ENCODE measurements around the gene DLGAP1.

The DLGAP1 gene

DNA sequence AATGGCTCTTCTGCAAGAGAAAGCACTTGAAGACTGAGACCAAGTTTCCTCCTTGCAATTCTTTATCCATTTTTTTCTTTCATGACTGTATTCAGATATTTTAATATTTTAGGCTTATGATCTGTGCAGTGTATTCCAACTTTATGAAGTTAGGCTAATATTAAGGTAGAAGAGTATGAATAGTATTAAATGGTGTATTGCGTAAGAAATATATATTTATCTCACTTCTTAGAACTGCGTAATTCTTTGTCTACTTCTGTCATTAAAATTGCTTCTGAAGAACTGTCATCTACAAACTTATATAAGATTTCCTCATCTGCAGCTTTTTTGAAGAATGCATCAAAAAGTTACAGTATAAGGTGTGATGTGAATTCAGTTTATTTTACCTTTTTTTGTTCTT, 183.2 kb downstream of the DLGAP1 start:
- Histone ChIP-seq H3K4me3 (ENCODE audit: low read length) (no peak overlapping the region), H3K56ac (ENCODE audit: low read length) (no peak overlapping the region), H3K9ac (ENCODE audit: low read length) (no peak overlapping the region), H3K18ac (ENCODE audit: low read length) (no peak overlapping the region), H4K5ac (ENCODE audit: low read length) (no peak overlapping the region), H4K8ac (ENCODE audit: low read depth, low read length) (no peak overlapping the region), H3K27me3 (ENCODE audit: insufficient read depth, low read length, poor library complexity) (no peaks in the 10 kb centered on the region), H2BK120ac (ENCODE audit: low read depth, low read length) (no peak overlapping the region), H3K4me1 (ENCODE audit: control insufficient read depth, low read depth, low read length) (no peaks in the 10 kb centered on the region), H2BK5ac (ENCODE audit: low read length) (no peak overlapping the region), H3K27ac (ENCODE audit: low read depth, low read length) (no peak overlapping the region), H3K79me2 (ENCODE audit: control insufficient read depth, insufficient read depth, low read length) (no peaks in the 10 kb centered on the region), H3K23ac (ENCODE audit: low read length) (no peak overlapping the region), H2AK5ac (ENCODE audit: low read length) (no peak overlapping the region), H3K4ac (ENCODE audit: low read depth, low read length) (no peak overlapping the region), H2BK15ac (replicated peaks; ENCODE audit: low read depth) (no peak overlapping the region), H3K79me1 (ENCODE audit: low read length) (no peaks in the 10 kb centered on the region), H3K36me3 (ENCODE audit: control insufficient read depth, insufficient read depth, low read length) (no peaks in the 10 kb centered on the region), H3K4me2 (ENCODE audit: low read length) (no peak overlapping the region)
- 100% methylated on average over 1 of the region's 2 CpGs for WGBS (ENCODE audit: extremely low coverage, insufficient coverage, low lambda C conversion rate)
- no peak for DNase-seq

DNA sequence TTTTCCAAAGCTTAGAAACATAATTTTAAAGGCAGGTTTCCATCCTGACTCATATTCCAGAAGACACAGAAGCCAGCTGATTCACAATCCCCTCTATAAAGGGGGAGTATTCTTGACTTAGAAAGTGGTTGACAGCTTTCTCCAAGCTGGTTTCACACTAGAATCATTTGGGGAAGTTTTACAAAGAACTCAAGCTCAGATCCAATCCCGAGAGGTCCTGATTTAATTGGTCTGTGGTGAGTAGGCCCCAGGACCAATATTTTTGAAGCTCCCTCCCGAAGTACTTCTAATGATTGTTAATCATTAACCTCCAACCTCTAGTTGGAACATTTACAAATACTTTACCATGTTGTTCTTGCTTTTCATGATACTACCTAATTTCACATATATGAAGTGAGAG, 184.1 kb downstream of the DLGAP1 start:
- no peak overlapping the region for H3K23ac ChIP-seq (ENCODE audit: low read length)
- no peak overlapping the region for H3K4me3 ChIP-seq (ENCODE audit: low read length)
- WGBS (ENCODE audit: extremely low coverage, insufficient coverage, low lambda C conversion rate): no CpG with 5 or more reads among the region's 2 CpGs
- no peak overlapping the region for H2BK5ac ChIP-seq (ENCODE audit: low read length)
- no peak overlapping the region for H4K8ac ChIP-seq (ENCODE audit: low read depth, low read length)
- no peak overlapping the region for H2BK120ac ChIP-seq (ENCODE audit: low read depth, low read length)
- no peak overlapping the region for H3K9ac ChIP-seq (ENCODE audit: low read length)
- H2BK15ac ChIP-seq (replicated peaks; ENCODE audit: low read depth): no peak overlapping the region
- H4K5ac ChIP-seq (ENCODE audit: low read length): no peak overlapping the region
- no peak overlapping the region for H3K4me2 ChIP-seq (ENCODE audit: low read length)
- no peak for DNase-seq
- H3K4me1 ChIP-seq (ENCODE audit: control insufficient read depth, low read depth, low read length): no peaks in the 10 kb centered on the region
- no peak overlapping the region for H3K27ac ChIP-seq (ENCODE audit: low read depth, low read length)
- H3K18ac ChIP-seq (ENCODE audit: low read length): no peak overlapping the region
- no peaks in the 10 kb centered on the region for H3K79me2 ChIP-seq (ENCODE audit: control insufficient read depth, insufficient read depth, low read length)
- H3K79me1 ChIP-seq (ENCODE audit: low read length): no peaks in the 10 kb centered on the region
- H3K56ac ChIP-seq (ENCODE audit: low read length): no peak overlapping the region
- H3K36me3 ChIP-seq (ENCODE audit: control insufficient read depth, insufficient read depth, low read length): no peaks in the 10 kb centered on the region
- H2AK5ac ChIP-seq (ENCODE audit: low read length): no peak overlapping the region
- no peaks in the 10 kb centered on the region for H3K27me3 ChIP-seq (ENCODE audit: insufficient read depth, low read length, poor library complexity)
- no peak overlapping the region for H3K4ac ChIP-seq (ENCODE audit: low read depth, low read length)

DNA sequence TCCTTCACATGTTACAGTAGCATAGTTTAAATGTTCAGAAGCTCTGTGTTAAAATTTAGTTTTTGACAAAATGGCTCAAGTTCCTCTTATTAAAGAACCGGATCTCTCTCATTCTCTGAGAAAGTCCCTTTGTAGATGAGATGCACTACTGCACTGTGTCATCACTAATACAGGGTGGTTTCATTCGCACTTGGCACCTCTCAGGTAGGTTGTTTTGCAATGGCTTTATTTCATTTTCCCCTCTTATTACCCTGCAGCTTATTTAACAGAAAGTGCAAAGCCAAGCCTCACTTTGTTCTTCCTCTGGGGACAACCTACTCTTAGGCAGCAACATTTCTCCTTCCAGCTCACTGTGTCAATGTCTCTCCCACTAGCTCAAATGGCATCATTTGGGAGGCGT, 185.1 kb downstream of the DLGAP1 start:
- Histone ChIP-seq H3K4ac (ENCODE audit: low read depth, low read length) (no peak overlapping the region), H3K27ac (ENCODE audit: low read depth, low read length) (no peak overlapping the region), H3K4me2 (ENCODE audit: low read length) (no peak overlapping the region), H3K27me3 (ENCODE audit: insufficient read depth, low read length, poor library complexity) (no peaks in the 10 kb centered on the region), H3K23ac (ENCODE audit: low read length) (no peak overlapping the region), H2BK120ac (ENCODE audit: low read depth, low read length) (no peak overlapping the region), H3K4me1 (ENCODE audit: control insufficient read depth, low read depth, low read length) (no peaks in the 10 kb centered on the region), H3K79me2 (ENCODE audit: control insufficient read depth, insufficient read depth, low read length) (no peaks in the 10 kb centered on the region), H2BK15ac (replicated peaks; ENCODE audit: low read depth) (no peak overlapping the region), H4K8ac (ENCODE audit: low read depth, low read length) (no peak overlapping the region), H2BK5ac (ENCODE audit: low read length) (no peak overlapping the region), H4K5ac (ENCODE audit: low read length) (no peak overlapping the region), H3K79me1 (ENCODE audit: low read length) (no peaks in the 10 kb centered on the region), H3K36me3 (ENCODE audit: control insufficient read depth, insufficient read depth, low read length) (no peaks in the 10 kb centered on the region), H3K18ac (ENCODE audit: low read length) (no peak overlapping the region), H3K9ac (ENCODE audit: low read length) (no peak overlapping the region), H3K4me3 (ENCODE audit: low read length) (no peak overlapping the region), H3K56ac (ENCODE audit: low read length) (no peak overlapping the region), H2AK5ac (ENCODE audit: low read length) (no peak overlapping the region)
- no peak for DNase-seq
- WGBS (ENCODE audit: extremely low coverage, insufficient coverage, low lambda C conversion rate): no CpG with 5 or more reads among the region's 3 CpGs

- no peak overlapping the region for H3K23ac ChIP-seq (ENCODE audit: low read length)
- H3K18ac ChIP-seq (ENCODE audit: low read length): no peak overlapping the region
- no peak overlapping the region for H2BK5ac ChIP-seq (ENCODE audit: low read length)
- H3K27me3 ChIP-seq (ENCODE audit: insufficient read depth, low read length, poor library complexity): no peaks in the 10 kb centered on the region
- no peaks in the 10 kb centered on the region for H3K4me1 ChIP-seq (ENCODE audit: control insufficient read depth, low read depth, low read length)
- no CpG with 5 or more reads among the region's 5 CpGs for WGBS (ENCODE audit: extremely low coverage, insufficient coverage, low lambda C conversion rate)
- no peaks in the 10 kb centered on the region for H3K79me2 ChIP-seq (ENCODE audit: control insufficient read depth, insufficient read depth, low read length)
- no peak overlapping the region for H3K9ac ChIP-seq (ENCODE audit: low read length)
- H3K79me1 ChIP-seq (ENCODE audit: low read length): no peaks in the 10 kb centered on the region
- H2AK5ac ChIP-seq (ENCODE audit: low read length): no peak overlapping the region
- H3K36me3 ChIP-seq (ENCODE audit: control insufficient read depth, insufficient read depth, low read length): no peaks in the 10 kb centered on the region
- no peak overlapping the region for H3K4me3 ChIP-seq (ENCODE audit: low read length)
- H3K4me2 ChIP-seq (ENCODE audit: low read length): no peak overlapping the region
- no peak overlapping the region for H3K4ac ChIP-seq (ENCODE audit: low read depth, low read length)
- no peak overlapping the region for H4K5ac ChIP-seq (ENCODE audit: low read length)
- H3K27ac ChIP-seq (ENCODE audit: low read depth, low read length): no peak overlapping the region
- H3K56ac ChIP-seq (ENCODE audit: low read length): no peak overlapping the region
- H4K8ac ChIP-seq (ENCODE audit: low read depth, low read length): no peak overlapping the region
- H2BK15ac ChIP-seq (replicated peaks; ENCODE audit: low read depth): no peak overlapping the region
- no peak overlapping the region for H2BK120ac ChIP-seq (ENCODE audit: low read depth, low read length)
- no peak for DNase-seq
These were observed 187.5 kb downstream of the DLGAP1 start for GRCh38 chr18:4267641-4268040.

DNA sequence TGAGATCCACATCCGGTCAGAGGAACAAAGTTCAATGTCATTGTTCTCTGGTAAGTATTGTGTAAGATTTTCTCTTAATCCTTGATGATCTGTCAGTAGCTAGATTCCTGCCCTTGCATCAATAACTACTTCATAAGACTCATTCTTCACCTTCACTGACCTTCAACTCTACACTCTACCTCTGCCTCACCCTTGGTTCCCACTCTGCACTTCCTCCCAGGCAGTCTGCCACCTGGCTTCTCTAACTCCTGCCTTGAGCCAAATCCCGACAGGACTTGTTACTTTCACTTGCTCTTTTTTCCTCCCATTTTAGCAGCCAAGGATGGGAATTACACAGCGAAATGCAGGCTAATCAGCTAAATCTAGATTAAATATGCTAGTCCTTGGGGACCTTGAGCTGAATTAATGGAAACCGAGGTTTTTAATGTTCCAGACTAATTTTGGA, 190.7 kb downstream of the DLGAP1 start:
- Histone ChIP-seq H3K4me3 (ENCODE audit: low read length) (no peak overlapping the region), H2AK5ac (ENCODE audit: low read length) (no peak overlapping the region), H3K4me2 (ENCODE audit: low read length) (no peak overlapping the region), H3K56ac (ENCODE audit: low read length) (no peak overlapping the region), H4K8ac (ENCODE audit: low read depth, low read length) (no peak overlapping the region), H3K4ac (ENCODE audit: low read depth, low read length) (no peak overlapping the region), H3K27me3 (ENCODE audit: insufficient read depth, low read length, poor library complexity) (no peaks in the 10 kb centered on the region), H3K4me1 (ENCODE audit: control insufficient read depth, low read depth, low read length) (no peaks in the 10 kb centered on the region), H3K18ac (ENCODE audit: low read length) (no peak overlapping the region), H3K9ac (ENCODE audit: low read length) (no peak overlapping the region), H2BK120ac (ENCODE audit: low read depth, low read length) (no peak overlapping the region), H4K5ac (ENCODE audit: low read length) (no peak overlapping the region), H3K79me1 (ENCODE audit: low read length) (no peaks in the 10 kb centered on the region), H3K79me2 (ENCODE audit: control insufficient read depth, insufficient read depth, low read length) (no peaks in the 10 kb centered on the region), H3K36me3 (ENCODE audit: control insufficient read depth, insufficient read depth, low read length) (no peaks in the 10 kb centered on the region), H2BK5ac (ENCODE audit: low read length) (no peak overlapping the region), H3K27ac (ENCODE audit: low read depth, low read length) (no peak overlapping the region), H2BK15ac (replicated peaks; ENCODE audit: low read depth) (no peak overlapping the region), H3K23ac (ENCODE audit: low read length) (no peak overlapping the region)
- DNase-seq: no peak
- WGBS (ENCODE audit: extremely low coverage, insufficient coverage, low lambda C conversion rate): no CpG with 5 or more reads among the region's 4 CpGs

GRCh38 chr18:4260107-4260506, 195.0 kb downstream of the DLGAP1 start:
- H3K4ac ChIP-seq (ENCODE audit: low read depth, low read length): no peak overlapping the region
- H3K36me3 ChIP-seq (ENCODE audit: control insufficient read depth, insufficient read depth, low read length): no peaks in the 10 kb centered on the region
- H3K79me2 ChIP-seq (ENCODE audit: control insufficient read depth, insufficient read depth, low read length): no peaks in the 10 kb centered on the region
- H2AK5ac ChIP-seq (ENCODE audit: low read length): no peak overlapping the region
- no peaks in the 10 kb centered on the region for H3K4me1 ChIP-seq (ENCODE audit: control insufficient read depth, low read depth, low read length)
- no peaks in the 10 kb centered on the region for H3K27me3 ChIP-seq (ENCODE audit: insufficient read depth, low read length, poor library complexity)
- H3K9ac ChIP-seq (ENCODE audit: low read length): no peak overlapping the region
- H2BK5ac ChIP-seq (ENCODE audit: low read length): no peak overlapping the region
- H3K27ac ChIP-seq (ENCODE audit: low read depth, low read length): no peak overlapping the region
- no CpG with 5 or more reads among the region's 3 CpGs for WGBS (ENCODE audit: extremely low coverage, insufficient coverage, low lambda C conversion rate)
- DNase-seq: no peak
- no peaks in the 10 kb centered on the region for H3K79me1 ChIP-seq (ENCODE audit: low read length)
- no peak overlapping the region for H4K8ac ChIP-seq (ENCODE audit: low read depth, low read length)
- no peak overlapping the region for H4K5ac ChIP-seq (ENCODE audit: low read length)
- no peak overlapping the region for H3K23ac ChIP-seq (ENCODE audit: low read length)
- H3K18ac ChIP-seq (ENCODE audit: low read length): no peak overlapping the region
- H3K56ac ChIP-seq (ENCODE audit: low read length): no peak overlapping the region
- H2BK15ac ChIP-seq (replicated peaks; ENCODE audit: low read depth): no peak overlapping the region
- H3K4me3 ChIP-seq (ENCODE audit: low read length): no peak overlapping the region
- H2BK120ac ChIP-seq (ENCODE audit: low read depth, low read length): no peak overlapping the region
- no peak overlapping the region for H3K4me2 ChIP-seq (ENCODE audit: low read length)
